GM23338 (cell line): ENCODE measurements around the gene RNF114. TPM values are rescaled to one million over a fixed set of nuclear protein-coding genes. Genes with fewer than 3 reads are reported as not detected.

Experiments used
- ATAC-seq: fragments of 200-7000 bp; cut with Tn5 transposase; 3 replicates; pipeline ENCODE4 v1.9.1; 2020
- DNase-seq: peaks from one replicate; pipeline ENCODE4 v3.0.0-alpha.2; 2015; ENCODE audit warnings: low spot score
- H2AFZ ChIP-seq: fragments of 200-600 bp; sonication (generic); 2 replicates; pipeline ENCODE4 v1.8.0; 2016; ENCODE audit warnings: antibody characterized with exemption, mild to moderate bottlenecking, moderate library complexity
- H3F3A ChIP-seq: fragments of 200-600 bp; sonication (generic); replicated peaks from 2 replicates; pipeline ENCODE4 v1.8.0; 2017; ENCODE audit warnings: antibody characterized with exemption, mixed run types, low read depth
- H3K27ac ChIP-seq: fragments of 200-600 bp; sonication (generic); 2 replicates; pipeline ENCODE4 v1.6.1; 2016; ENCODE audit warnings: low read depth
- H3K27me3 ChIP-seq: fragments of 200-600 bp; sonication (generic); 2 replicates; pipeline ENCODE4 v1.8.0; 2016; ENCODE audit warnings: mild to moderate bottlenecking, mixed run types, moderate library complexity; ENCODE audit not compliant: insufficient read depth
- H3K36me3 ChIP-seq: fragments of 200-600 bp; sonication (generic); 2 replicates; pipeline ENCODE4 v1.8.0; 2016; ENCODE audit warnings: mild to moderate bottlenecking; ENCODE audit not compliant: insufficient read depth
- H3K4me1 ChIP-seq: fragments of 200-600 bp; sonication (generic); 2 replicates; pipeline ENCODE4 v1.8.0; 2016; ENCODE audit warnings: mild to moderate bottlenecking, moderate library complexity; ENCODE audit not compliant: insufficient read depth
- H3K4me2 ChIP-seq: fragments of 200-600 bp; sonication (generic); 2 replicates; pipeline ENCODE4 v1.7.1; 2017; ENCODE audit warnings: mixed run types
- H3K4me3 ChIP-seq: fragments of 200-600 bp; sonication (generic); 2 replicates; pipeline ENCODE4 v1.6.1; 2016; ENCODE audit warnings: mixed run types
- H3K79me2 ChIP-seq: fragments of 200-600 bp; sonication (generic); replicated peaks from 2 replicates; pipeline ENCODE4 v1.8.0; 2017; ENCODE audit warnings: mild to moderate bottlenecking; ENCODE audit not compliant: insufficient read depth
- H3K9me2 ChIP-seq: fragments of 200-600 bp; sonication (generic); 2 replicates; pipeline ENCODE4 v1.8.0; 2017; ENCODE audit not compliant: insufficient read depth
- H4K20me1 ChIP-seq: fragments of 200-600 bp; sonication (generic); replicated peaks from 2 replicates; pipeline ENCODE4 v1.8.0; 2017; ENCODE audit warnings: mild to moderate bottlenecking; ENCODE audit not compliant: insufficient read depth
- H3K27ac Mint-ChIP-seq: 2 replicates; pipeline ENCODE4 v1.8.0; 2020; ENCODE audit warnings: inconsistent platforms, mild to moderate bottlenecking, moderate library complexity, mixed read lengths
- H3K27me3 Mint-ChIP-seq: 3 replicates; pipeline ENCODE4 v1.8.0; 2022; ENCODE audit warnings: low read depth, mild to moderate bottlenecking, moderate library complexity, mixed read lengths, inconsistent platforms; ENCODE audit not compliant: insufficient read depth, poor library complexity
- H3K36me3 Mint-ChIP-seq: 3 replicates; pipeline ENCODE4 v1.8.0; 2021; ENCODE audit warnings: low read depth, mild to moderate bottlenecking, inconsistent platforms, moderate library complexity, mixed read lengths
- H3K4me1 Mint-ChIP-seq: 3 replicates; pipeline ENCODE4 v1.8.0; 2020; ENCODE audit warnings: mild to moderate bottlenecking, inconsistent platforms, mixed read lengths
- H3K4me3 Mint-ChIP-seq: 3 replicates; pipeline ENCODE4 v1.8.0; 2021; ENCODE audit warnings: moderate library complexity, mild to moderate bottlenecking, inconsistent platforms, mixed read lengths
- H3K9me3 Mint-ChIP-seq: 3 replicates; pipeline ENCODE4 v1.8.0; 2020; ENCODE audit warnings: moderate library complexity, mild to moderate bottlenecking, inconsistent platforms, mixed read lengths
- EZH2 ChIP-seq: fragments of 200-600 bp; sonication (generic); IDR thresholded peaks from one replicate; pipeline ENCODE4 v1.8.0; 2017; ENCODE audit warnings: antibody characterized with exemption, mild to moderate bottlenecking, low read depth; ENCODE audit not compliant: unreplicated experiment
- JUNB ChIP-seq: IDR thresholded peaks from one replicate; pipeline ENCODE4 v1.6.1; 2016; ENCODE audit warnings: antibody characterized with exemption; ENCODE audit not compliant: unreplicated experiment
- POLR2AphosphoS5 ChIP-seq: IDR thresholded peaks from 2 replicates; pipeline ENCODE4 v1.6.1; 2016; ENCODE audit warnings: antibody characterized with exemption, low read depth
- STAT1 ChIP-seq: IDR thresholded peaks from one replicate; pipeline ENCODE4 v1.6.1; 2016; ENCODE audit warnings: antibody characterized with exemption; ENCODE audit not compliant: unreplicated experiment
- ZNF114 ChIP-seq: fragments of 250-450 bp; sonication (Bioruptor Pico); IDR thresholded peaks from 2 replicates; pipeline ENCODE4 v1.5.0; 2020; ENCODE audit warnings: mild to moderate bottlenecking, moderate library complexity
- ZNF331 ChIP-seq: fragments of 250-450 bp; sonication (Bioruptor Pico); IDR thresholded peaks from 2 replicates; pipeline ENCODE4 v1.5.0; 2020; ENCODE audit warnings: low read depth, mild to moderate bottlenecking, moderate library complexity
- polyA plus RNA-seq: library from polyadenylated mRNA; unstranded; fragments of >200 nt; fragmentation: Nextera tagmentation; extraction: Ambion mirVana; gene quantifications from 2 replicates; pipeline ENCODE4 v1.2.1, GENCODE V29; 2016
- total RNA-seq: library from RNA; depleted of rRNA; stranded (reverse); fragments of >200 nt; shearing (Covaris generic); gene quantifications from 2 replicates; pipeline ENCODE4 v1.2.3, GENCODE V29; 2014
- TF ChIP-seq, protein P1 (sequence below), 2 experiments: fragments of 200-600 bp in 1 of 2; sonication (generic) in 1 of 2; conservative IDR thresholded peaks; 2 replicates each; pipeline versions ENCODE4 v1.5.1 to v1.6.1; 2016 to 2017; ENCODE audit warnings: antibody characterized with exemption in 2 of 2, low read depth in 2 of 2, mild to moderate bottlenecking in 2 of 2, moderate library complexity in 1 of 2
- TF ChIP-seq, protein P2 (sequence below): fragments of 250-450 bp; sonication (Bioruptor Pico); IDR thresholded peaks from 2 replicates; pipeline ENCODE4 v1.5.0; 2020; ENCODE audit warnings: mild to moderate bottlenecking, moderate library complexity
- TF ChIP-seq, protein P3 (sequence below): IDR thresholded peaks from 2 replicates; pipeline ENCODE4 v1.6.1; 2016; ENCODE audit warnings: antibody characterized with exemption

Gene RNF114
- total and polyA plus RNA-seq, 2 experiments from 2014 or later = 155 to 279 TPM

DNA sequence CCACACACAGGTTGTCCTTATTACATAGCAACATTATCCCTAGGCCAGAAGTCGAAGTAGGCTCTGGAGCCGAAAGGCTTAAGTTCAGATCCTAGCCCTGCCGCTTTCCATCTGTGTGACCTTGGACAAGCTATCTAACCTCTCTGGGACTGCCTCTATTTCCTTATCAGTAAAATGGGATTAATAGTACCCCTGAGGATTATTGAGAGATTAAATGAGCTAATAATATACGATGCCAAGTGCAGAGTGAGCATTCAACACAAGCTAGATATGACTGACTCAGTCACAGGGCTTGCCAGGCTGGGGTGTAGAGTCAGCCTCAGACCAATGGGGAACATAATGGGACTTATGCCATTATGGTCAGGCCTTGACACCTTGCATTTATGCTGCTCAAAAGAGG is 11.9 kb upstream of the RNF114 start:
- Mint-ChIP-seq H3K36me3 (no peaks in the 10 kb centered on the region), H3K9me3 (0 out of 3 replicates have a peak, but pooled peaks cover 4% of the 10 kb centered on the region), H3K27ac (no peak overlapping the region), H3K4me3 (no peak overlapping the region), H3K4me1 (0 out of 3 replicates have a peak, but pooled peaks cover 2% of the 10 kb centered on the region), H3K27me3 (peaks cover 10% of the 10 kb centered on the region)
- DNase-seq = no peak
- H3K9me2 ChIP-seq = no peaks in the 10 kb centered on the region
- no peak for ATAC-seq
- H3K79me2 ChIP-seq = no peaks in the 10 kb centered on the region
- H3F3A ChIP-seq = no peaks in the 10 kb centered on the region
- no peaks in the 10 kb centered on the region for H3K27me3 ChIP-seq
- TF ChIP-seq, protein P1, sequence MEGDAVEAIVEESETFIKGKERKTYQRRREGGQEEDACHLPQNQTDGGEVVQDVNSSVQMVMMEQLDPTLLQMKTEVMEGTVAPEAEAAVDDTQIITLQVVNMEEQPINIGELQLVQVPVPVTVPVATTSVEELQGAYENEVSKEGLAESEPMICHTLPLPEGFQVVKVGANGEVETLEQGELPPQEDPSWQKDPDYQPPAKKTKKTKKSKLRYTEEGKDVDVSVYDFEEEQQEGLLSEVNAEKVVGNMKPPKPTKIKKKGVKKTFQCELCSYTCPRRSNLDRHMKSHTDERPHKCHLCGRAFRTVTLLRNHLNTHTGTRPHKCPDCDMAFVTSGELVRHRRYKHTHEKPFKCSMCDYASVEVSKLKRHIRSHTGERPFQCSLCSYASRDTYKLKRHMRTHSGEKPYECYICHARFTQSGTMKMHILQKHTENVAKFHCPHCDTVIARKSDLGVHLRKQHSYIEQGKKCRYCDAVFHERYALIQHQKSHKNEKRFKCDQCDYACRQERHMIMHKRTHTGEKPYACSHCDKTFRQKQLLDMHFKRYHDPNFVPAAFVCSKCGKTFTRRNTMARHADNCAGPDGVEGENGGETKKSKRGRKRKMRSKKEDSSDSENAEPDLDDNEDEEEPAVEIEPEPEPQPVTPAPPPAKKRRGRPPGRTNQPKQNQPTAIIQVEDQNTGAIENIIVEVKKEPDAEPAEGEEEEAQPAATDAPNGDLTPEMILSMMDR (conservative IDR thresholded peaks at IDR 0.05; ENCODE audit: low read depth in 2 of 2) = no peak
- TF ChIP-seq EZH2 (no peak), JUNB (no peak), ZNF331 (CRISPR knock-in tag) (no peak), STAT1 (no peak), ZNF114 (CRISPR knock-in tag) (no peak), POLR2AphosphoS5 (no peak)
- TF ChIP-seq, protein P2, sequence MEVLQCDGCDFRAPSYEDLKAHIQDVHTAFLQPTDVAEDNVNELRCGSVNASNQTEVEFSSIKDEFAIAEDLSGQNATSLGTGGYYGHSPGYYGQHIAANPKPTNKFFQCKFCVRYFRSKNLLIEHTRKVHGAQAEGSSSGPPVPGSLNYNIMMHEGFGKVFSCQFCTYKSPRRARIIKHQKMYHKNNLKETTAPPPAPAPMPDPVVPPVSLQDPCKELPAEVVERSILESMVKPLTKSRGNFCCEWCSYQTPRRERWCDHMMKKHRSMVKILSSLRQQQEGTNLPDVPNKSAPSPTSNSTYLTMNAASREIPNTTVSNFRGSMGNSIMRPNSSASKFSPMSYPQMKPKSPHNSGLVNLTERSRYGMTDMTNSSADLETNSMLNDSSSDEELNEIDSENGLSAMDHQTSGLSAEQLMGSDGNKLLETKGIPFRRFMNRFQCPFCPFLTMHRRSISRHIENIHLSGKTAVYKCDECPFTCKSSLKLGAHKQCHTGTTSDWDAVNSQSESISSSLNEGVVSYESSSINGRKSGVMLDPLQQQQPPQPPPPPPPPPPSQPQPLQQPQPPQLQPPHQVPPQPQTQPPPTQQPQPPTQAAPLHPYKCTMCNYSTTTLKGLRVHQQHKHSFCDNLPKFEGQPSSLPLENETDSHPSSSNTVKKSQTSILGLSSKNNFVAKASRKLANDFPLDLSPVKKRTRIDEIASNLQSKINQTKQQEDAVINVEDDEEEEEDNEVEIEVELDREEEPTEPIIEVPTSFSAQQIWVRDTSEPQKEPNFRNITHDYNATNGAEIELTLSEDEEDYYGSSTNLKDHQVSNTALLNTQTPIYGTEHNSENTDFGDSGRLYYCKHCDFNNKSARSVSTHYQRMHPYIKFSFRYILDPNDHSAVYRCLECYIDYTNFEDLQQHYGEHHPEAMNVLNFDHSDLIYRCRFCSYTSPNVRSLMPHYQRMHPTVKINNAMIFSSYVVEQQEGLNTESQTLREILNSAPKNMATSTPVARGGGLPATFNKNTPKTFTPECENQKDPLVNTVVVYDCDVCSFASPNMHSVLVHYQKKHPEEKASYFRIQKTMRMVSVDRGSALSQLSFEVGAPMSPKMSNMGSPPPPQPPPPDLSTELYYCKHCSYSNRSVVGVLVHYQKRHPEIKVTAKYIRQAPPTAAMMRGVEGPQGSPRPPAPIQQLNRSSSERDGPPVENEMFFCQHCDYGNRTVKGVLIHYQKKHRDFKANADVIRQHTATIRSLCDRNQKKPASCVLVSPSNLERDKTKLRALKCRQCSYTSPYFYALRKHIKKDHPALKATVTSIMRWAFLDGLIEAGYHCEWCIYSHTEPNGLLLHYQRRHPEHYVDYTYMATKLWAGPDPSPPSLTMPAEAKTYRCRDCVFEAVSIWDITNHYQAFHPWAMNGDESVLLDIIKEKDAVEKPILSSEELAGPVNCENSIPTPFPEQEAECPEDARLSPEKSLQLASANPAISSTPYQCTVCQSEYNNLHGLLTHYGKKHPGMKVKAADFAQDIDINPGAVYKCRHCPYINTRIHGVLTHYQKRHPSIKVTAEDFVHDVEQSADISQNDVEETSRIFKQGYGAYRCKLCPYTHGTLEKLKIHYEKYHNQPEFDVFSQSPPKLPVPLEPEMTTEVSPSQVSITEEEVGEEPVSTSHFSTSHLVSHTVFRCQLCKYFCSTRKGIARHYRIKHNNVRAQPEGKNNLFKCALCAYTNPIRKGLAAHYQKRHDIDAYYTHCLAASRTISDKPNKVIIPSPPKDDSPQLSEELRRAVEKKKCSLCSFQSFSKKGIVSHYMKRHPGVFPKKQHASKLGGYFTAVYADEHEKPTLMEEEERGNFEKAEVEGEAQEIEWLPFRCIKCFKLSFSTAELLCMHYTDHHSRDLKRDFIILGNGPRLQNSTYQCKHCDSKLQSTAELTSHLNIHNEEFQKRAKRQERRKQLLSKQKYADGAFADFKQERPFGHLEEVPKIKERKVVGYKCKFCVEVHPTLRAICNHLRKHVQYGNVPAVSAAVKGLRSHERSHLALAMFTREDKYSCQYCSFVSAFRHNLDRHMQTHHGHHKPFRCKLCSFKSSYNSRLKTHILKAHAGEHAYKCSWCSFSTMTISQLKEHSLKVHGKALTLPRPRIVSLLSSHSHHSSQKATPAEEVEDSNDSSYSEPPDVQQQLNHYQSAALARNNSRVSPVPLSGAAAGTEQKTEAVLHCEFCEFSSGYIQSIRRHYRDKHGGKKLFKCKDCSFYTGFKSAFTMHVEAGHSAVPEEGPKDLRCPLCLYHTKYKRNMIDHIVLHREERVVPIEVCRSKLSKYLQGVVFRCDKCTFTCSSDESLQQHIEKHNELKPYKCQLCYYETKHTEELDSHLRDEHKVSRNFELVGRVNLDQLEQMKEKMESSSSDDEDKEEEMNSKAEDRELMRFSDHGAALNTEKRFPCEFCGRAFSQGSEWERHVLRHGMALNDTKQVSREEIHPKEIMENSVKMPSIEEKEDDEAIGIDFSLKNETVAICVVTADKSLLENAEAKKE = no peak
- TF ChIP-seq, protein P3, sequence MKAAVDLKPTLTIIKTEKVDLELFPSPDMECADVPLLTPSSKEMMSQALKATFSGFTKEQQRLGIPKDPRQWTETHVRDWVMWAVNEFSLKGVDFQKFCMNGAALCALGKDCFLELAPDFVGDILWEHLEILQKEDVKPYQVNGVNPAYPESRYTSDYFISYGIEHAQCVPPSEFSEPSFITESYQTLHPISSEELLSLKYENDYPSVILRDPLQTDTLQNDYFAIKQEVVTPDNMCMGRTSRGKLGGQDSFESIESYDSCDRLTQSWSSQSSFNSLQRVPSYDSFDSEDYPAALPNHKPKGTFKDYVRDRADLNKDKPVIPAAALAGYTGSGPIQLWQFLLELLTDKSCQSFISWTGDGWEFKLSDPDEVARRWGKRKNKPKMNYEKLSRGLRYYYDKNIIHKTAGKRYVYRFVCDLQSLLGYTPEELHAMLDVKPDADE = no peak
- H3K27ac ChIP-seq = no peak overlapping the region
- no peak overlapping the region for H3K4me3 ChIP-seq
- no peak overlapping the region for H3K4me2 ChIP-seq
- H4K20me1 ChIP-seq = no peaks in the 10 kb centered on the region
- no peaks in the 10 kb centered on the region for H3K4me1 ChIP-seq
- no peak overlapping the region for H2AFZ ChIP-seq
- no peaks in the 10 kb centered on the region for H3K36me3 ChIP-seq
